NCI-H187 treated with DMSO at 0.1 percent for 48 hours (cell line): ENCODE measurements around the gene OBSL1.

ENCODE experiments used
- DNase-seq: peaks from one replicate; lab custom pipeline; 2025; lab: John Stamatoyannopoulos, UW

The OBSL1 gene

GRCh38 chr2:219513787-219514186 is 57.6 kb downstream of the OBSL1 start:
- DNase-seq = no peak

GRCh38 chr2:219512524-219513216 is 58.7 kb downstream of the OBSL1 start:
- DNase-seq = no peak

GRCh38 chr2:219511547-219512325 is 59.6 kb downstream of the OBSL1 start:
- no peak for DNase-seq

GRCh38 chr2:219510512-219511135 is 60.7 kb downstream of the OBSL1 start:
- DNase-seq = no peak

GRCh38 chr2:219509780-219510511 is 61.4 kb downstream of the OBSL1 start:
- DNase-seq = no peak

GRCh38 chr2:219508971-219509779 is 62.2 kb downstream of the OBSL1 start:
- DNase-seq = no peak

GRCh38 chr2:219508444-219508734 is 63.0 kb downstream of the OBSL1 start:
- no peak for DNase-seq

- DNase-seq = no peak
Observed at GRCh38 chr2:219507581-219508443, 63.5 kb downstream of the OBSL1 start.

- no peak for DNase-seq
Observed at GRCh38 chr2:219506802-219507526, 64.4 kb downstream of the OBSL1 start.

GRCh38 chr2:219506153-219506801 is 65.1 kb downstream of the OBSL1 start:
- no peak for DNase-seq

- no peak for DNase-seq
Observed at GRCh38 chr2:219505585-219505984, 65.8 kb downstream of the OBSL1 start.

GRCh38 chr2:219502618-219503017 is 68.7 kb downstream of the OBSL1 start:
- DNase-seq = no peak

- DNase-seq = no peak
Observed at GRCh38 chr2:219501849-219502248, 69.5 kb downstream of the OBSL1 start.
